NOMO-1 (cell line): Measurements from ENCODE around the gene MICAL2.

Experiments
- DNase-seq, 2 experiments: peaks; one replicate each; lab custom pipeline; 2025; ENCODE audit not compliant: unreplicated experiment in 2 of 2; lab: John Stamatoyannopoulos, UW

The MICAL2 gene

GRCh38 chr11:12239804-12240371 lies 129.5 kb downstream of the MICAL2 start:
- no peak for DNase-seq

- DNase-seq = no peak
Observed at GRCh38 chr11:12240677-12241076, 130.3 kb downstream of the MICAL2 start.

GRCh38 chr11:12241401-12241800 lies 131.0 kb downstream of the MICAL2 start:
- DNase-seq = no peak

GRCh38 chr11:12241971-12242672 lies 131.7 kb downstream of the MICAL2 start:
- DNase-seq = no peak

GRCh38 chr11:12242966-12243365 lies 132.6 kb downstream of the MICAL2 start:
- DNase-seq = no peak

- DNase-seq = no peak
Observed at GRCh38 chr11:12243486-12243885, 133.1 kb downstream of the MICAL2 start.

- no peak for DNase-seq
Observed at GRCh38 chr11:12243911-12244550, 133.6 kb downstream of the MICAL2 start.

- DNase-seq = no peak
Observed at GRCh38 chr11:12245091-12245490, 134.7 kb downstream of the MICAL2 start.

GRCh38 chr11:12245549-12246016 lies 135.2 kb downstream of the MICAL2 start:
- DNase-seq = no peak

GRCh38 chr11:12246147-12246546 lies 135.8 kb downstream of the MICAL2 start:
- DNase-seq = no peak

- DNase-seq = peak in 1 of 2 experiments; percentile 3
Observed at GRCh38 chr11:12246989-12247388, 136.6 kb downstream of the MICAL2 start.

GRCh38 chr11:12247543-12248254 lies 137.3 kb downstream of the MICAL2 start:
- no peak for DNase-seq

- DNase-seq = no peak
Observed at GRCh38 chr11:12248330-12248729, 137.9 kb downstream of the MICAL2 start.

GRCh38 chr11:12249590-12250260 lies 139.3 kb downstream of the MICAL2 start:
- no peak for DNase-seq

GRCh38 chr11:12251666-12252560 lies 141.5 kb downstream of the MICAL2 start:
- no peak for DNase-seq

GRCh38 chr11:12253843-12254281 lies 143.5 kb downstream of the MICAL2 start:
- no peak for DNase-seq

GRCh38 chr11:12258451-12258850 lies 148.1 kb downstream of the MICAL2 start:
- no peak for DNase-seq

- no peak for DNase-seq
Observed at GRCh38 chr11:12259956-12260355, 149.6 kb downstream of the MICAL2 start.

GRCh38 chr11:12260731-12261521 lies 150.5 kb downstream of the MICAL2 start:
- DNase-seq = no peak
